Measurements from ENCODE around the gene RNU6-9.
A peak's percentile ranks its signal among the peaks of the same experiment; 100 is the strongest.

Gene RNU6-9

GRCh38 chr19:919199-920050 lies 26.1 kb downstream of the RNU6-9 start:
- Histone ChIP-seq H3K27me3 (ENCODE audit: control insufficient read depth, insufficient read depth, low read length) (peaks cover 82% of the 10 kb centered on the region), H3K36me3 (ENCODE audit: control insufficient read depth, low read depth, low read length) (no peaks in the 10 kb centered on the region), H3K9ac (ENCODE audit: low read length) (no peak overlapping the region), H3K4me3 (ENCODE audit: low read length) (no peak overlapping the region), H3K4me1 (ENCODE audit: control insufficient read depth, low read depth, low read length) (no peaks in the 10 kb centered on the region), H3K9me3 (ENCODE audit: control insufficient read depth, low read depth, low read length) (no peaks in the 10 kb centered on the region), H3K27ac (ENCODE audit: low read length) (no peak overlapping the region)

DNA sequence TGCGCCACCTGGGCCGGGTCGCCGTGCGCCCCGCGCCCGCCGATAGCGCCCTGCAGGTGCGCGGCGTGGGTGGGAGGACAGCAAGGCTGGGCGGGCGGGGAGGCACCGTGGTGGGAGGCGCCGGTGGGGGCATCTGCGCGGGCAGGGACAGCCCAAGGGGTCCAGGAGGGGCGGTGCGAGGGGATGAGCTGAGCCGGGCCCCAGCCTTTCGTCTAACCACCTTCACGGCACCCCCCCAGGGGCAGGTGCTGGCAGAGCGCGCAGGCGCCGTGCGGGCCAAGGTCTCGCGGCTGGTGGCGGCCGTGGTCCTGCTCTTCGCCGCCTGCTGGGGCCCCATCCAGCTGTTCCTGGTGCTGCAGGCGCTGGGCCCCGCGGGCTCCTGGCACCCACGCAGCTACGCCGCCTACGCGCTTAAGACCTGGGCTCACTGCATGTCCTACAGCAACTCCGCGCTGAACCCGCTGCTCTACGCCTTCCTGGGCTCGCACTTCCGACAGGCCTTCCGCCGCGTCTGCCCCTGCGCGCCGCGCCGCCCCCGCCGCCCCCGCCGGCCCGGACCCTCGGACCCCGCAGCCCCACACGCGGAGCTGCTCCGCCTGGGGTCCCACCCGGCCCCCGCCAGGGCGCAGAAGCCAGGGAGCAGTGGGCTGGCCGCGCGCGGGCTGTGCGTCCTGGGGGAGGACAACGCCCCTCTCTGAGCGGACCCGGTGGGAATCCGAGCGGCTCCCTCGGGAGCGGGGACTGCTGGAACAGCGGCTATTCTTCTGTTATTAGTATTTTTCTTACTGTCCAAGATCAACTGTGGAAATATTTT lies 27.0 kb downstream of the RNU6-9 start:
- Histone ChIP-seq H3K36me3 (ENCODE audit: control insufficient read depth, low read depth, low read length) (no peaks in the 10 kb centered on the region), H3K27me3 (ENCODE audit: control insufficient read depth, insufficient read depth, low read length) (peaks cover 78% of the 10 kb centered on the region), H3K9me3 (ENCODE audit: control insufficient read depth, low read depth, low read length) (no peaks in the 10 kb centered on the region), H3K27ac (ENCODE audit: low read length) (no peak overlapping the region), H3K9ac (ENCODE audit: low read length) (no peak overlapping the region), H3K4me3 (ENCODE audit: low read length) (peak overlapping the region; percentile 9), H3K4me1 (ENCODE audit: control insufficient read depth, low read depth, low read length) (no peaks in the 10 kb centered on the region)

DNA sequence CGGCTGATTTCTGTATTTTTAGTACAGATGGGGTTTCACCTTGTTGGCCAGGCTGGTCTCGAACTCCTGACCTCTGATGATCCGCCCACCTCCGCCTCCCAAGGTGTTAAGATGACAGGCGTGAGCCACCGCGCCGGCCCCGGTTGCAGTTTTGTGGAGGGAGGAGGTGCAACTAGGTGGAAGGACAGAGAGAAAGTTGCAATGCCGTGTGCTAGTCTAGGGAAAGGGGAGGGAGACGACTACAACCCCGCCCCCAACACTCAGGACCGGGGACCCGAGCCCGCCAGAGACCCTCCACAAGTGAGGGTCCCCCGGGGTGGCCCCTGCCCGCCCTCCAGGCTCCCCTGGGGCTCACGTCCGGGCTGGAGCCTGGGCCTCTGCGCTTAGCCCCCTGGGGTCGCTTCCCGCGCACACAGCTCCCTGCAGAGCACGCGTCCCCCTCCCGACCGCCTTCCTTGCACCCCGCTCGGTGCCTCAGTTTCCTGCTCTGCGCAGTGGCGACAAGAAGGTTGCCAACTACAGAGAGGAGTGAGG lies 31.3 kb downstream of the RNU6-9 start:
- Histone ChIP-seq H3K36me3 (ENCODE audit: control insufficient read depth, low read depth, low read length) (no peaks in the 10 kb centered on the region), H3K4me3 (ENCODE audit: low read length) (peak overlapping the region; percentile 74), H3K27me3 (ENCODE audit: control insufficient read depth, insufficient read depth, low read length) (peaks cover 38% of the 10 kb centered on the region), H3K9me3 (ENCODE audit: control insufficient read depth, low read depth, low read length) (no peaks in the 10 kb centered on the region), H3K9ac (ENCODE audit: low read length) (peak overlapping the region; percentile 42), H3K4me1 (ENCODE audit: control insufficient read depth, low read depth, low read length) (peaks cover 4% of the 10 kb centered on the region), H3K27ac (ENCODE audit: low read length) (no peak overlapping the region)

DNA sequence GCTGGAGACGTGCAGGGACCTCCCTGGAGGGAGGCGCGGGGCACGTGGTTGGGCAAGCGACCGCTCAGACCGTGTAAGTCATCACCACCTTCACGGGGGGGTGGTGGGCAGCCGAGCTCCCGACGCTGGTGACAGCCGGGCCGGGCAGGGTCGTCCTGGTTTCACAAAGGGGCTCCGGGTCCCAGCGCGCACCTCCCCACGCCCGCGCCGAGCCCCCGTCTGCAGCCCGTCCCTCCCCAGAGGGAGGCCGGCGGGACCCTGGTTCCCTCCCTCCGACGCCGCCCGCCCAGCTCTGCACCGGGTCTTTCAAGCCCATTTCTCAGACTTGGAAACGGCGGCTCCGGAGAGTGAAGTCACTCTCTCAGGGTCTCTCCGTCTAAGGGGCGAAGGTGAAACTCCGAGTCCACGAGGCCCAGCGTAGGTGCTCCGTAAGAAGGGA lies 31.8 kb downstream of the RNU6-9 start:
- Histone ChIP-seq H3K27me3 (ENCODE audit: control insufficient read depth, insufficient read depth, low read length) (peaks cover 33% of the 10 kb centered on the region), H3K9me3 (ENCODE audit: control insufficient read depth, low read depth, low read length) (no peaks in the 10 kb centered on the region), H3K27ac (ENCODE audit: low read length) (no peak overlapping the region), H3K4me3 (ENCODE audit: low read length) (peak overlapping the region; percentile 74), H3K4me1 (ENCODE audit: control insufficient read depth, low read depth, low read length) (peaks cover 4% of the 10 kb centered on the region), H3K36me3 (ENCODE audit: control insufficient read depth, low read depth, low read length) (peaks cover 4% of the 10 kb centered on the region), H3K9ac (ENCODE audit: low read length) (peak overlapping the region; percentile 42)

DNA sequence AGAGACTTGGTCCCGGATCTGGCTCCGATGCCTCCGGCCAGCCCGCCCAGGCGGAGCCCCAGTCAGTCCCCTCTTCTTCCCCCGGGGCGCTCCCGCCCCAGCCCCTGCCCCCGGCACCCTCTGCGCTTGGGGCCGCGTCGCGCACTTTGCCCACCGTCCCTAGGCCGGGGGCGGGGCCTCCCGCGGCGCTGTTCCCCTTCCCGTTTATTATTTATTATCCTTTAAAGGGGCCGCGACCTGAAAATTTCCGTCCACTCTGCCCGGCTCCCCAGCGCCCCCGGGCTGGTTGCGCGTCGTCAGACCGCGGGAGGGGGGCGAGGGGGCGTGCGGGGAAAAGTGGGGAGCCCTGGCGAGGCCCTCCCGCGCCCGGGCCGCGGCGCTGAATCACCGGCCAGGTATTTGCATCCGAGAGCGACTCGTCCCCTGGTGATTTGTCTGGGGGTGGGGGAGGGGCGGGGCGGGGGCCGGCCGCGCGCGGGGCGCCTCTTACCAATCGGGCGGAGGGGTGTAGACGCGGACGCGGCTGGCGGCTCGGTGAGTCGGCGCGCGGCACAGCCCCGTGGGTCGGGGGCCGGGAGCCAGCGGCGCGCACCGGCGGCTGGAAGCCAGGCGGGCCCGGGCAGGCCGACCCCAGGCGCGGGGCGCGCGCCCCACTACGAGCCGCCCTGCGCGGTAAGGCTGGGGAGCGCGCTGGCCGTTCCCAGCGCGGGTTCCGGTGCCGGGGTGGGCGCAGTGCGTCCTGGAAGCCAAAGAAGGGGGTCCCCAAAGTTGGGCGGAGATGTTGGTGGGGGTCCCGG lies 32.4 kb downstream of the RNU6-9 start, which contains the start of gene ARID3A:
ARID3A (plus strand) TSS at position 510 of the 797 bp plus-strand sequence. CDS start 3,494 bp downstream, outside the sequence.
- H3K27ac ChIP-seq (ENCODE audit: low read length): no peak within 1 kb of the TSS
- peak within 1 kb of the TSS; percentile 71 for H3K9ac ChIP-seq (ENCODE audit: low read length)
- peaks cover 4% of the 10 kb centered on the region for H3K4me1 ChIP-seq (ENCODE audit: control insufficient read depth, low read depth, low read length)
- no peaks in the 10 kb centered on the region for H3K9me3 ChIP-seq (ENCODE audit: control insufficient read depth, low read depth, low read length)
- H3K36me3 ChIP-seq (ENCODE audit: control insufficient read depth, low read depth, low read length): peaks cover 5% of the 10 kb centered on the region
- peaks cover 27% of the 10 kb centered on the region for H3K27me3 ChIP-seq (ENCODE audit: control insufficient read depth, insufficient read depth, low read length)
- peak within 1 kb of the TSS; percentile 74 for H3K4me3 ChIP-seq (ENCODE audit: low read length)

DNA sequence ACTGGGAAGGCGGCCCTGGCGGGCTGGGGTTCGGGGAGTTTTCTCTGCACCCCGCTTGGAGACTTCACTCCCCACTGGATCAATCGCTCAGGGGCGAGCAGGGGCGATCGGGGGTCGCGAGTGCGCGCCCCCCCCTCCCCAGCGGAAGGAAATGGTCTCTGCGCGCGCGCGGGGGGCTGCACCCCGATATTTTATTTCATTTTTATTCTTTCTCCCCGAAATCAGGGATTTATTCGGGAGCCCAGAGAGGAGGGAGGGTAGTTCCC lies 33.0 kb downstream of the RNU6-9 start:
- H3K9ac ChIP-seq (ENCODE audit: low read length): peak overlapping the region; percentile 71
- H3K27ac ChIP-seq (ENCODE audit: low read length): no peak overlapping the region

DNA sequence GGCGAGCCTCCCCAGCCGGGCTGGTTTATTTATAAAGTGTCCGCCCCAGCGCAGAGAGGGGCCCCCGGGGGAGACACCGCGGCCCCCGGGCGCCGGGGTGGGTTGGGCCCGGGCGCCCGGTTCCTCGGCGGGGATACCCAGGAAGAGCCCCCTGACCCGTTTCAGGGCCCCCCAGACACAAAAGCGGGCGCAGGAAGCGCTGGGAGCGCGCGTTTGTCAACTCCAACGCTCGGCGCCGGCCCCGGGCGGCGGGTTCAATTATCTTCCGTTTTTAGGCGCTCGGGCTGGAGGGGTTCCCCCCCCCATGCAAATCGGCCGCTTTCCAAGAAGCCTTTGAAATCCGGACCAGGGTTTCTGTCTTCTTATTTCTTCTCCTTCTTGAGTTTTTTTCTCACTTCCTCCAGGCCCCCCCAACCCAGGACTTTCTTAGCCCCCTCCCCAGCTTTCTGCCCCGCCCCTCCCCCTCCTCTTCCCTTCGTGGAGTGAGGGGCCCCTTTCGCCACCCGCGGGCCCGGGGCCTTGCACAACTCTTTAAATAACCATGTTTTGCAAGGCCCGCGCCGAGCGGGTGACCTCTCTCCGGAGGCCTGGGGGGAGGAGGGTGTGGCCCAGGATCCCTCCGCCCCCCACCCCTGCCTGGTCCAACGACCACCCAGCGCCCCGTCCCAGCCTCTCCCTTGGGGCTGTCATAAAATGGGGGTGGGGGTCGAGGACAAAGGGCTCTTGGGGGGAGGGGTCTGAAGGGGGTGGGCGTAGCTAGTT lies 33.5 kb downstream of the RNU6-9 start:
- H3K4me3 ChIP-seq (ENCODE audit: low read length): peak overlapping the region; percentile 74
- H3K27me3 ChIP-seq (ENCODE audit: control insufficient read depth, insufficient read depth, low read length): peaks cover 18% of the 10 kb centered on the region
- peaks cover 4% of the 10 kb centered on the region for H3K4me1 ChIP-seq (ENCODE audit: control insufficient read depth, low read depth, low read length)
- peak overlapping the region; percentile 71 for H3K9ac ChIP-seq (ENCODE audit: low read length)
- no peak overlapping the region for H3K27ac ChIP-seq (ENCODE audit: low read length)
- no peaks in the 10 kb centered on the region for H3K9me3 ChIP-seq (ENCODE audit: control insufficient read depth, low read depth, low read length)
- peaks cover 5% of the 10 kb centered on the region for H3K36me3 ChIP-seq (ENCODE audit: control insufficient read depth, low read depth, low read length)

More for the DNA sequence above, 33.0 kb downstream of the RNU6-9 start:
- H3K4me1 ChIP-seq (ENCODE audit: control insufficient read depth, low read depth, low read length): peaks cover 4% of the 10 kb centered on the region
- peaks cover 22% of the 10 kb centered on the region for H3K27me3 ChIP-seq (ENCODE audit: control insufficient read depth, insufficient read depth, low read length)
- H3K4me3 ChIP-seq (ENCODE audit: low read length): peak overlapping the region; percentile 74
- no peaks in the 10 kb centered on the region for H3K9me3 ChIP-seq (ENCODE audit: control insufficient read depth, low read depth, low read length)
- peaks cover 5% of the 10 kb centered on the region for H3K36me3 ChIP-seq (ENCODE audit: control insufficient read depth, low read depth, low read length)

GRCh38 chr19:927351-927779 lies 34.1 kb downstream of the RNU6-9 start:
- Histone ChIP-seq H3K4me1 (ENCODE audit: control insufficient read depth, low read depth, low read length) (peaks cover 4% of the 10 kb centered on the region), H3K9me3 (ENCODE audit: control insufficient read depth, low read depth, low read length) (no peaks in the 10 kb centered on the region), H3K9ac (ENCODE audit: low read length) (peak overlapping the region; percentile 71), H3K36me3 (ENCODE audit: control insufficient read depth, low read depth, low read length) (peaks cover 5% of the 10 kb centered on the region), H3K27ac (ENCODE audit: low read length) (no peak overlapping the region), H3K4me3 (ENCODE audit: low read length) (peak overlapping the region; percentile 74), H3K27me3 (ENCODE audit: control insufficient read depth, insufficient read depth, low read length) (peaks cover 12% of the 10 kb centered on the region)

DNA sequence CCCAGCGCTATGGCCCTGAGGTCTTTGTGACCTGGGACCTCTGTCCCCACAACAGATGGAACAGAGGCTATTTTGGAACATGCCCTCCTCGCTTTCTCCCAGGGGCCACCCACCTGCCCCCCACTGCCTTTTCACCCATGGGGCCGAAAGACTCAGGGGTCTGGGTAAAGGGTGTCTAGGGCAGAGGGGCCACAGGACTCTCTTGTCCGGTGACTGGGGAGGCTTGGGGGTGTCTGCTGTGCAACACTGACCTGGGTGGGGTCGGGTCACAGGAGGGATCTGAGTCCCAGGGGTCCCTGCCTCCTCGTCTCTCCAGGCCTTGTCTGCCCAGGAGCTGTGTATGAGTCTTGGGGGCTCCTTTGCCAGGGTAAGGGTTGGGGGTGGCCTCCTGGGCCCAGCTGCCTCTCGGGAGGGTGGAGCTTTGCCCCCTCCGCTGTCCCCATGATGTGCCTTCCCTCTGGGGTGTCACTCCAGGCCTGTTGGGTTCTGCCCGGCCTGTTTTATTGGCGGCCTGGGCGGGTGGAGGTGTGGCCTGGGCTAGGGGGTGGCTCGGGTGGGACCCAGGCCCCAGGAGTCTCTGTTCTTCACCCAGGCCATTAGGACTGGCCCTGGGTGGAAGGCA lies 34.6 kb downstream of the RNU6-9 start:
- H3K27me3 ChIP-seq (ENCODE audit: control insufficient read depth, insufficient read depth, low read length): peaks cover 10% of the 10 kb centered on the region
- H3K9ac ChIP-seq (ENCODE audit: low read length): no peak overlapping the region
- H3K36me3 ChIP-seq (ENCODE audit: control insufficient read depth, low read depth, low read length): peaks cover 5% of the 10 kb centered on the region
- H3K4me3 ChIP-seq (ENCODE audit: low read length): no peak overlapping the region
- no peak overlapping the region for H3K27ac ChIP-seq (ENCODE audit: low read length)
- no peaks in the 10 kb centered on the region for H3K9me3 ChIP-seq (ENCODE audit: control insufficient read depth, low read depth, low read length)
- H3K4me1 ChIP-seq (ENCODE audit: control insufficient read depth, low read depth, low read length): peaks cover 7% of the 10 kb centered on the region

DNA sequence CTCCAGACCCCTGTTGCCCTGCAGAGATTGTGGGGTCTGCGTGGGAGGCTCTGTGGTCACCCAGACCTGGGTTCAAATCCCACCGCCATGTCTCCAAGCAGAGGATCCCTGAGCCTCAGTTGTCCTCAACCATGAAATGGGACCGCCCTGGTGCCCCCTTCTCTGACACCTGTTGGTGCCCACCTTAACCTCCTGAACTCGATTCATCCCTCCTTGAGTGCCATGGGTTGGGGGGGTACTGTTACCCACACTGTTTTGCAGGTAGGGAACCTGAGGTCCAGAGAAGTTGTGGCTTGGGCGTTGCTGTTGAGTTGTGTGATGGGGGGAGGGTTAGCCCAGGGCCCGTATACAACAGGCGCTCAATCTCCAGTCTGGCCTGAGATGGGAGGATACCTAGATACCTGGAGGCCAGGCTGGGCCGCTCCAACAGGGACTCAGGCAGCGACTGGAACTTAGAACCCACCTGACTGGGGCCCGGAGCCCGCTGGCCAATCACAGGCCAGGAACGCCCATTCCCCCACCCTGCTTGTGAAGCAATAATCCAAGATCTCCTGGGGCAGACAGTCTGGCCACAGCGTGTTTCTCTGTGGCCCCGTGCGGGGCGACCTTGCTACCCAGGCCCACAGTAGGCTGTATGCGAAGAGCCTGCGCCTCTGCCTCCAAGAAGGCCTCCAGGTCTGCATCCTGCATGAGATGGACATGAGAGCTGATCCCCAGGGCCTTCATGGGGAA lies 35.4 kb downstream of the RNU6-9 start:
- Histone ChIP-seq H3K4me3 (ENCODE audit: low read length) (no peak overlapping the region), H3K27me3 (ENCODE audit: control insufficient read depth, insufficient read depth, low read length) (peaks cover 10% of the 10 kb centered on the region), H3K9ac (ENCODE audit: low read length) (no peak overlapping the region), H3K4me1 (ENCODE audit: control insufficient read depth, low read depth, low read length) (peaks cover 12% of the 10 kb centered on the region), H3K9me3 (ENCODE audit: control insufficient read depth, low read depth, low read length) (no peaks in the 10 kb centered on the region), H3K36me3 (ENCODE audit: control insufficient read depth, low read depth, low read length) (peaks cover 5% of the 10 kb centered on the region), H3K27ac (ENCODE audit: low read length) (no peak overlapping the region)

All from iPS-18a (cell line).